SK-N-SH (cell line): Measurements from ENCODE around the gene KLK3.

Experiments
- CHD2 ChIP-seq: fragments of 150-350 bp; IDR thresholded peaks from 2 replicates; pipeline ENCODE4 v1.6.1; 2018; ENCODE audit warnings: low read length; ENCODE audit not compliant: partially characterized antibody
- CTCF ChIP-seq: fragments of 200-600 bp; sonication (generic); IDR thresholded peaks from 2 replicates; pipeline ENCODE4 v1.6.1; 2017; ENCODE audit warnings: antibody characterized with exemption, mild to moderate bottlenecking, moderate library complexity
- ELF1 ChIP-seq: IDR thresholded peaks from 2 replicates; pipeline ENCODE4 v1.4.0; 2012
- EZH2phosphoT487 ChIP-seq: fragments of 200-600 bp; sonication (generic); IDR thresholded peaks from 2 replicates; pipeline ENCODE4 v1.6.1; 2017; ENCODE audit warnings: low read depth, mixed run types, mild to moderate bottlenecking, antibody characterized with exemption, moderate library complexity, borderline replicate concordance
- FOXM1 ChIP-seq: IDR thresholded peaks from 2 replicates; pipeline ENCODE4 v1.4.0; 2012; ENCODE audit warnings: low read depth, mild to moderate bottlenecking
- POLR2AphosphoS5 ChIP-seq: IDR thresholded peaks from 2 replicates; pipeline ENCODE4 v1.6.1; 2012; ENCODE audit warnings: low read depth, low read length
- RCOR1 ChIP-seq: fragments of 150-350 bp; IDR thresholded peaks from 2 replicates; pipeline ENCODE4 v1.6.1; 2017; ENCODE audit warnings: antibody characterized with exemption, low read length
- REST ChIP-seq: IDR thresholded peaks from 2 replicates; pipeline ENCODE4 v1.6.1; 2012; ENCODE audit warnings: mild to moderate bottlenecking, low read depth, low read length, moderate library complexity
- SMC3 ChIP-seq: IDR thresholded peaks from 2 replicates; pipeline ENCODE4 v1.6.1; 2012; ENCODE audit warnings: low read depth, low read length, improper control_type of control experiment

GRCh38 chr19:50896591-50897190 lies 42.0 kb downstream of the KLK3 start:
- TF ChIP-seq CTCF, result no peak
- TF ChIP-seq ELF1, result no peak
- no peak for TF ChIP-seq REST
- TF ChIP-seq POLR2AphosphoS5, result no peak
- no peak for TF ChIP-seq RCOR1
- TF ChIP-seq CHD2, result no peak
- no peak for TF ChIP-seq FOXM1
- no peak for TF ChIP-seq EZH2phosphoT487
- TF ChIP-seq SMC3, result no peak
